IMR-90 (cell line): ENCODE measurements around the gene CCDC177. TPM values are rescaled to one million over a fixed set of nuclear protein-coding genes. Genes with fewer than 3 reads are reported as not detected.

Experiments
- ATAC-seq: fragments of 200-7000 bp; cut with Tn5 transposase; 2 replicates; pipeline ENCODE4 v1.9.1; 2020; ENCODE audit warnings: low read depth, mild to moderate bottlenecking, moderate library complexity
- BruUV-seq: library from RNA; stranded (reverse); fragments of 400-500 nt; replicated peaks from 2 replicates; lab custom pipeline; 2021; lab: Mats Ljungman, UMichigan
- CTCF ChIA-PET: fragments of 300-600 bp; formaldehyde crosslinking; extraction: SDS; loops from one replicate; lab custom pipeline; 2021; ENCODE audit warnings: antibody characterized with exemption; lab: Yijun Ruan, JAX
- POLR2A ChIA-PET: fragments of 300-600 bp; sonication (Branson Sonifier 250); formaldehyde crosslinking; loops from one replicate; lab custom pipeline; 2022; ENCODE audit warnings: antibody characterized with exemption; ENCODE audit not compliant: unreplicated experiment; lab: Charles Lee
- DNase-seq: peaks from one replicate; pipeline ENCODE4 v3.0.0; 2013
- H2AFZ ChIP-seq: replicated peaks from 2 replicates; pipeline ENCODE3; 2013; ENCODE audit warnings: low read length, mild to moderate bottlenecking; ENCODE audit not compliant: poor library complexity
- H2AK5ac ChIP-seq: 2 replicates; pipeline ENCODE4 v1.6.1; 2013; ENCODE audit warnings: low read depth, low read length, inconsistent platforms
- H2AK9ac ChIP-seq: replicated peaks from 2 replicates; pipeline ENCODE3; 2013; ENCODE audit warnings: mild to moderate bottlenecking, low read depth, low read length, moderate library complexity; ENCODE audit not compliant: poor library complexity
- H2BK120ac ChIP-seq: 2 replicates; pipeline ENCODE4 v1.6.1; 2013; ENCODE audit warnings: low read depth, low read length, inconsistent platforms
- H2BK15ac ChIP-seq: 3 replicates; pipeline ENCODE4 v1.6.1; 2013; ENCODE audit warnings: low read depth, low read length, inconsistent platforms
- H2BK20ac ChIP-seq: 2 replicates; pipeline ENCODE4 v1.6.1; 2013; ENCODE audit warnings: low read depth, mild to moderate bottlenecking, inconsistent platforms, low read length, moderate library complexity
- H2BK5ac ChIP-seq: 2 replicates; pipeline ENCODE4 v1.6.1; 2013; ENCODE audit warnings: mild to moderate bottlenecking, low read depth, low read length, inconsistent platforms; ENCODE audit not compliant: poor library complexity, severe bottlenecking
- H3K14ac ChIP-seq: replicated peaks from 2 replicates; pipeline ENCODE4 v1.6.1; 2013; ENCODE audit warnings: low read depth, low read length, inconsistent platforms
- H3K18ac ChIP-seq: 2 replicates; pipeline ENCODE4 v1.6.1; 2013; ENCODE audit warnings: low read depth, low read length, control low read depth
- H3K23ac ChIP-seq: 2 replicates; pipeline ENCODE4 v1.6.1; 2013; ENCODE audit warnings: low read depth, low read length, inconsistent platforms
- H3K27ac ChIP-seq: 2 replicates; pipeline ENCODE4 v1.5.1; 2013; ENCODE audit warnings: mild to moderate bottlenecking, control low read depth, low read length; ENCODE audit not compliant: insufficient read depth
- H3K27me3 ChIP-seq: 2 replicates; pipeline ENCODE4 v1.6.1; 2013; ENCODE audit warnings: low read length; ENCODE audit not compliant: control insufficient read depth, insufficient read depth
- H3K36me3 ChIP-seq: 2 replicates; pipeline ENCODE4 v1.6.1; 2013; ENCODE audit warnings: low read length, mixed read lengths; ENCODE audit not compliant: control insufficient read depth, insufficient read depth
- H3K4ac ChIP-seq: 2 replicates; pipeline ENCODE4 v1.6.1; 2013; ENCODE audit warnings: low read depth, low read length, inconsistent platforms
- H3K4me1 ChIP-seq: 2 replicates; pipeline ENCODE4 v1.6.1; 2013; ENCODE audit warnings: low read length, mixed read lengths; ENCODE audit not compliant: control insufficient read depth, insufficient read depth
- H3K4me2 ChIP-seq: 2 replicates; pipeline ENCODE4 v1.6.1; 2013; ENCODE audit warnings: low read depth, mild to moderate bottlenecking, control low read depth, low read length, moderate library complexity
- H3K4me3 ChIP-seq: 2 replicates; pipeline ENCODE4 v1.5.1; 2013; ENCODE audit warnings: low read depth, mild to moderate bottlenecking, control low read depth, low read length, moderate library complexity; ENCODE audit not compliant: insufficient read depth
- H3K56ac ChIP-seq: 2 replicates; pipeline ENCODE4 v1.6.1; 2013; ENCODE audit warnings: low read length, inconsistent platforms; ENCODE audit not compliant: insufficient read depth; ENCODE audit errors: extremely low read depth
- H3K79me1 ChIP-seq, 2 experiments: 2 replicates each; pipeline ENCODE4 v1.6.1; 2013; ENCODE audit warnings: low read length in 2 of 2, inconsistent platforms in 1 of 2, low read depth in 1 of 2
- H3K9ac ChIP-seq: 2 replicates; pipeline ENCODE4 v1.6.1; 2013; ENCODE audit warnings: low read depth, low read length, control low read depth
- H3K9me1 ChIP-seq: 2 replicates; pipeline ENCODE4 v1.6.1; 2013; ENCODE audit warnings: low read length, inconsistent platforms; ENCODE audit not compliant: insufficient read depth
- H3K9me3 ChIP-seq: 2 replicates; pipeline ENCODE4 v1.6.1; 2013; ENCODE audit warnings: low read length; ENCODE audit not compliant: control insufficient read depth, insufficient read depth
- H4K20me1 ChIP-seq: 2 replicates; pipeline ENCODE4 v1.6.1; 2013; ENCODE audit warnings: low read length, inconsistent platforms; ENCODE audit not compliant: insufficient read depth
- H4K5ac ChIP-seq: 2 replicates; pipeline ENCODE4 v1.6.1; 2013; ENCODE audit warnings: mild to moderate bottlenecking, low read depth, low read length, control low read depth
- H4K8ac ChIP-seq, 2 experiments: 2 replicates each; pipeline ENCODE4 v1.6.1; 2013; ENCODE audit warnings: low read depth in 2 of 2, low read length in 2 of 2, control low read depth in 1 of 2, inconsistent platforms in 1 of 2
- H4K91ac ChIP-seq: 2 replicates; pipeline ENCODE4 v1.6.1; 2013; ENCODE audit warnings: low read depth, low read length, inconsistent platforms; ENCODE audit not compliant: insufficient read depth
- CEBPB ChIP-seq: IDR thresholded peaks from 2 replicates; pipeline ENCODE4 v1.6.1; 2012; ENCODE audit warnings: low read depth, low read length, improper control_type of control experiment
- CHD1 ChIP-seq: IDR thresholded peaks from 2 replicates; pipeline ENCODE4 v1.6.1; 2012; ENCODE audit warnings: low read depth, low read length, improper control_type of control experiment
- ELK1 ChIP-seq: fragments of 150-350 bp; IDR thresholded peaks from 2 replicates; pipeline ENCODE4 v1.6.1; 2016; ENCODE audit warnings: low read depth, mild to moderate bottlenecking, low read length, moderate library complexity, borderline replicate concordance
- SMC3 ChIP-seq: fragments of 150-350 bp; IDR thresholded peaks from 2 replicates; pipeline ENCODE4 v1.6.1; 2016; ENCODE audit warnings: low read depth, mild to moderate bottlenecking, antibody characterized with exemption, low read length, moderate library complexity
- WGBS, 2 experiments: methylation state at CpG; one replicate each; pipeline versions ENCODE4 v1.1.5 to v1.1.7; 2013; ENCODE audit warnings: missing lambda C conversion rate in 2 of 2; ENCODE audit not compliant: insufficient read length in 1 of 2; ENCODE audit errors: extremely low coverage in 2 of 2; 5-methylcytosine and 5-hydroxymethylcytosine counted together
- dilution Hi-C: fragments of 300-500 bp; cut with HindIII; formaldehyde crosslinking; loops from one replicate; pipeline ENCODE4 v1.14.3; 2018; ENCODE audit warnings: low sequenced_read_pairs; ENCODE audit not compliant: unreplicated experiment
- in situ Hi-C: fragments of 300-500 bp; cut with MboI; formaldehyde crosslinking; loops from 3 replicates; pipeline ENCODE4 v1.14.3; 2019; ENCODE audit warnings: low sequenced_read_pairs, inconsistent platforms, mixed read lengths
- intact Hi-C: fragments of 100-400 bp; cut with micrococcal nuclease; formaldehyde crosslinking; loops from 2 replicates; pipeline ENCODE4 v1.10.0; 2022
- polyA plus RNA-seq, 3 experiments: library from polyadenylated mRNA; depleted of rRNA; stranded (reverse); fragments of >200 nt; gene quantifications; 2 replicates each; pipeline ENCODE4 v1.2.3, GENCODE V29; 2012; ENCODE audit warnings: low replicate concordance in 1 of 3
- total RNA-seq: library from RNA; depleted of rRNA; stranded (reverse); fragments of >200 nt; gene quantifications from 2 replicates; pipeline ENCODE4 v1.2.3, GENCODE V29; 2012

CCDC177 gene
- total and polyA plus RNA-seq, 2 of the 4 experiments (the other 2 are of a cell fraction): not detected

- Histone ChIP-seq H2AK5ac (no peak overlapping the region), H4K91ac (no peak overlapping the region), H3K9me1 (no peaks in the 10 kb centered on the region), H3K27ac (no peak overlapping the region), H2BK15ac (no peak overlapping the region), H3K56ac (no peak overlapping the region), H3K4ac (no peak overlapping the region), H4K8ac (no peak overlapping the region), H3K79me1 (no peaks in the 10 kb centered on the region), H2BK20ac (no peak overlapping the region), H3K23ac (no peak overlapping the region), H3K9me3 (peaks cover 1% of the 10 kb centered on the region; the same call in 1 of the 2 replicates), H3K4me2 (no peak overlapping the region; the same call in 1 of the 2 replicates), H2AFZ (no peak overlapping the region), H3K9ac (no peak overlapping the region), H3K18ac (no peak overlapping the region), H2AK9ac (no peak overlapping the region), H4K20me1 (no peaks in the 10 kb centered on the region), H3K4me1 (peaks cover 3% of the 10 kb centered on the region; the same call in 1 of the 2 replicates), H3K14ac (no peak overlapping the region), H3K27me3 (peaks cover 78% of the 10 kb centered on the region), H2BK120ac (no peak overlapping the region), H3K36me3 (no peaks in the 10 kb centered on the region), H3K4me3 (no peak overlapping the region), H2BK5ac (no peak overlapping the region), H4K5ac (no peak overlapping the region)
- dilution Hi-C loops: no loop called here
- ChIA-PET CTCF (interaction anchor here (0.9 to 1.1 kb wide), 2 partner anchors 38 to 339 kb away, joined by 3 to 5 read pairs; no protein-coding TSS in a partner anchor), POLR2A (no interaction called here)
- DNase-seq: no peak
- WGBS, 2 experiments: 44% methylated on average over 25 of the region's 51 CpGs; no CpG with 5 or more reads in 1 of the 2 experiments
- TF ChIP-seq CEBPB: no peak
- TF ChIP-seq SMC3: no peak
- TF ChIP-seq CHD1: no peak
- no peak for TF ChIP-seq ELK1
- in situ Hi-C loops: no loop called here
- intact Hi-C loops: no loop called here
- no peak for ATAC-seq
- no TSS peak for BruUV-seq
These were observed 1.4 kb downstream of the CCDC177 start for GRCh38 chr14:69573205-69573830.
